ENCODE results near the gene AATK. TPM values are rescaled to one million over a fixed set of nuclear protein-coding genes. Genes with fewer than 3 reads are reported as not detected.

AATK gene
- total and polyA plus RNA-seq, 2 experiments from 2014 or later, result 1.1 to 5.0 TPM

DNA sequence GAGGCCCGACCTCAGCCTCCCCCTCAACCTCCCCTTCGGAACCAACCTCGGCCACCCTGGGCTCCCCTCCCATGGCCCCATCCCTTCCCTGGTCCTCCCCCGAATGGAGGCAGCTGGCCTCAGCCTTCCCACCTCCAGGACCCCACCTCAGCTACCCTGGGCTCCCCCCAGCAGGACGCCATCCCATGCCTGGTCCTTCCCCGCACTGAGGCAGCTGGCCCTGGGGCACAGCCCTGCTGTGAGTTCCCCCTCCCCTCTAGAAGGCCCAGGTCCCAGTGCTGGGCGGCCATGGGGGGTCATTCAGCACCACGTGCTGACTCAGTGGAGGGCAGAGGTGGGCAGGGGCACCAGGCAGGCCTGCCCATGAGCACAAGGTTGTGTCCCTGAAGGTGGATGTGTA is 29.7 kb downstream of the AATK start:
- no peak for ATAC-seq
- peaks cover 18% of the 10 kb centered on the region for H3K9me3 Mint-ChIP-seq

More for the DNA sequence above, 29.7 kb downstream of the AATK start:
- H3F3A ChIP-seq (replicated peaks; ENCODE audit: low read depth), result peaks cover 16% of the 10 kb centered on the region
- Mint-ChIP-seq H3K4me1 (no peaks in the 10 kb centered on the region), H3K36me3 (ENCODE audit: low read depth) (no peaks in the 10 kb centered on the region; the same call in 2 of the 3 replicates), H3K27me3 (ENCODE audit: insufficient read depth, low read depth, poor library complexity) (peaks cover 17% of the 10 kb centered on the region), H3K4me3 (no peak overlapping the region), H3K27ac (no peak overlapping the region)
- H3K4me3 ChIP-seq, result no peak overlapping the region
- no peak overlapping the region for H3K27ac ChIP-seq (ENCODE audit: low read depth)
- H2AFZ ChIP-seq, result no peak overlapping the region
- no peaks in the 10 kb centered on the region for H3K9me2 ChIP-seq (ENCODE audit: insufficient read depth)
- H3K4me1 ChIP-seq (ENCODE audit: insufficient read depth), result no peaks in the 10 kb centered on the region
- H3K4me2 ChIP-seq, result no peak overlapping the region
- TF ChIP-seq ZNF114 (CRISPR knock-in tag; IDR thresholded peaks at IDR 0.05) (no peak), STAT1 (IDR thresholded peaks at IDR 0.05; ENCODE audit: unreplicated experiment) (no peak), POLR2AphosphoS5 (IDR thresholded peaks at IDR 0.05; ENCODE audit: low read depth) (no peak), ETS1 (IDR thresholded peaks at IDR 0.05) (no peak), ZNF331 (CRISPR knock-in tag; IDR thresholded peaks at IDR 0.05; ENCODE audit: low read depth) (no peak), EZH2 (IDR thresholded peaks at IDR 0.05; ENCODE audit: low read depth, unreplicated experiment) (no peak), EZH2phosphoT487 (IDR thresholded peaks at IDR 0.05; ENCODE audit: unreplicated experiment) (no peak), CREB1 (CRISPR knock-in tag; IDR thresholded peaks at IDR 0.05; ENCODE audit: low read depth) (no peak), JUNB (IDR thresholded peaks at IDR 0.05; ENCODE audit: unreplicated experiment) (no peak), NANOG (IDR thresholded peaks at IDR 0.05; ENCODE audit: borderline replicate concordance) (no peak)
- TF ChIP-seq, protein P1, sequence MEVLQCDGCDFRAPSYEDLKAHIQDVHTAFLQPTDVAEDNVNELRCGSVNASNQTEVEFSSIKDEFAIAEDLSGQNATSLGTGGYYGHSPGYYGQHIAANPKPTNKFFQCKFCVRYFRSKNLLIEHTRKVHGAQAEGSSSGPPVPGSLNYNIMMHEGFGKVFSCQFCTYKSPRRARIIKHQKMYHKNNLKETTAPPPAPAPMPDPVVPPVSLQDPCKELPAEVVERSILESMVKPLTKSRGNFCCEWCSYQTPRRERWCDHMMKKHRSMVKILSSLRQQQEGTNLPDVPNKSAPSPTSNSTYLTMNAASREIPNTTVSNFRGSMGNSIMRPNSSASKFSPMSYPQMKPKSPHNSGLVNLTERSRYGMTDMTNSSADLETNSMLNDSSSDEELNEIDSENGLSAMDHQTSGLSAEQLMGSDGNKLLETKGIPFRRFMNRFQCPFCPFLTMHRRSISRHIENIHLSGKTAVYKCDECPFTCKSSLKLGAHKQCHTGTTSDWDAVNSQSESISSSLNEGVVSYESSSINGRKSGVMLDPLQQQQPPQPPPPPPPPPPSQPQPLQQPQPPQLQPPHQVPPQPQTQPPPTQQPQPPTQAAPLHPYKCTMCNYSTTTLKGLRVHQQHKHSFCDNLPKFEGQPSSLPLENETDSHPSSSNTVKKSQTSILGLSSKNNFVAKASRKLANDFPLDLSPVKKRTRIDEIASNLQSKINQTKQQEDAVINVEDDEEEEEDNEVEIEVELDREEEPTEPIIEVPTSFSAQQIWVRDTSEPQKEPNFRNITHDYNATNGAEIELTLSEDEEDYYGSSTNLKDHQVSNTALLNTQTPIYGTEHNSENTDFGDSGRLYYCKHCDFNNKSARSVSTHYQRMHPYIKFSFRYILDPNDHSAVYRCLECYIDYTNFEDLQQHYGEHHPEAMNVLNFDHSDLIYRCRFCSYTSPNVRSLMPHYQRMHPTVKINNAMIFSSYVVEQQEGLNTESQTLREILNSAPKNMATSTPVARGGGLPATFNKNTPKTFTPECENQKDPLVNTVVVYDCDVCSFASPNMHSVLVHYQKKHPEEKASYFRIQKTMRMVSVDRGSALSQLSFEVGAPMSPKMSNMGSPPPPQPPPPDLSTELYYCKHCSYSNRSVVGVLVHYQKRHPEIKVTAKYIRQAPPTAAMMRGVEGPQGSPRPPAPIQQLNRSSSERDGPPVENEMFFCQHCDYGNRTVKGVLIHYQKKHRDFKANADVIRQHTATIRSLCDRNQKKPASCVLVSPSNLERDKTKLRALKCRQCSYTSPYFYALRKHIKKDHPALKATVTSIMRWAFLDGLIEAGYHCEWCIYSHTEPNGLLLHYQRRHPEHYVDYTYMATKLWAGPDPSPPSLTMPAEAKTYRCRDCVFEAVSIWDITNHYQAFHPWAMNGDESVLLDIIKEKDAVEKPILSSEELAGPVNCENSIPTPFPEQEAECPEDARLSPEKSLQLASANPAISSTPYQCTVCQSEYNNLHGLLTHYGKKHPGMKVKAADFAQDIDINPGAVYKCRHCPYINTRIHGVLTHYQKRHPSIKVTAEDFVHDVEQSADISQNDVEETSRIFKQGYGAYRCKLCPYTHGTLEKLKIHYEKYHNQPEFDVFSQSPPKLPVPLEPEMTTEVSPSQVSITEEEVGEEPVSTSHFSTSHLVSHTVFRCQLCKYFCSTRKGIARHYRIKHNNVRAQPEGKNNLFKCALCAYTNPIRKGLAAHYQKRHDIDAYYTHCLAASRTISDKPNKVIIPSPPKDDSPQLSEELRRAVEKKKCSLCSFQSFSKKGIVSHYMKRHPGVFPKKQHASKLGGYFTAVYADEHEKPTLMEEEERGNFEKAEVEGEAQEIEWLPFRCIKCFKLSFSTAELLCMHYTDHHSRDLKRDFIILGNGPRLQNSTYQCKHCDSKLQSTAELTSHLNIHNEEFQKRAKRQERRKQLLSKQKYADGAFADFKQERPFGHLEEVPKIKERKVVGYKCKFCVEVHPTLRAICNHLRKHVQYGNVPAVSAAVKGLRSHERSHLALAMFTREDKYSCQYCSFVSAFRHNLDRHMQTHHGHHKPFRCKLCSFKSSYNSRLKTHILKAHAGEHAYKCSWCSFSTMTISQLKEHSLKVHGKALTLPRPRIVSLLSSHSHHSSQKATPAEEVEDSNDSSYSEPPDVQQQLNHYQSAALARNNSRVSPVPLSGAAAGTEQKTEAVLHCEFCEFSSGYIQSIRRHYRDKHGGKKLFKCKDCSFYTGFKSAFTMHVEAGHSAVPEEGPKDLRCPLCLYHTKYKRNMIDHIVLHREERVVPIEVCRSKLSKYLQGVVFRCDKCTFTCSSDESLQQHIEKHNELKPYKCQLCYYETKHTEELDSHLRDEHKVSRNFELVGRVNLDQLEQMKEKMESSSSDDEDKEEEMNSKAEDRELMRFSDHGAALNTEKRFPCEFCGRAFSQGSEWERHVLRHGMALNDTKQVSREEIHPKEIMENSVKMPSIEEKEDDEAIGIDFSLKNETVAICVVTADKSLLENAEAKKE (CRISPR knock-in tag; IDR thresholded peaks at IDR 0.05), result no peak
- TF ChIP-seq, protein P2, sequence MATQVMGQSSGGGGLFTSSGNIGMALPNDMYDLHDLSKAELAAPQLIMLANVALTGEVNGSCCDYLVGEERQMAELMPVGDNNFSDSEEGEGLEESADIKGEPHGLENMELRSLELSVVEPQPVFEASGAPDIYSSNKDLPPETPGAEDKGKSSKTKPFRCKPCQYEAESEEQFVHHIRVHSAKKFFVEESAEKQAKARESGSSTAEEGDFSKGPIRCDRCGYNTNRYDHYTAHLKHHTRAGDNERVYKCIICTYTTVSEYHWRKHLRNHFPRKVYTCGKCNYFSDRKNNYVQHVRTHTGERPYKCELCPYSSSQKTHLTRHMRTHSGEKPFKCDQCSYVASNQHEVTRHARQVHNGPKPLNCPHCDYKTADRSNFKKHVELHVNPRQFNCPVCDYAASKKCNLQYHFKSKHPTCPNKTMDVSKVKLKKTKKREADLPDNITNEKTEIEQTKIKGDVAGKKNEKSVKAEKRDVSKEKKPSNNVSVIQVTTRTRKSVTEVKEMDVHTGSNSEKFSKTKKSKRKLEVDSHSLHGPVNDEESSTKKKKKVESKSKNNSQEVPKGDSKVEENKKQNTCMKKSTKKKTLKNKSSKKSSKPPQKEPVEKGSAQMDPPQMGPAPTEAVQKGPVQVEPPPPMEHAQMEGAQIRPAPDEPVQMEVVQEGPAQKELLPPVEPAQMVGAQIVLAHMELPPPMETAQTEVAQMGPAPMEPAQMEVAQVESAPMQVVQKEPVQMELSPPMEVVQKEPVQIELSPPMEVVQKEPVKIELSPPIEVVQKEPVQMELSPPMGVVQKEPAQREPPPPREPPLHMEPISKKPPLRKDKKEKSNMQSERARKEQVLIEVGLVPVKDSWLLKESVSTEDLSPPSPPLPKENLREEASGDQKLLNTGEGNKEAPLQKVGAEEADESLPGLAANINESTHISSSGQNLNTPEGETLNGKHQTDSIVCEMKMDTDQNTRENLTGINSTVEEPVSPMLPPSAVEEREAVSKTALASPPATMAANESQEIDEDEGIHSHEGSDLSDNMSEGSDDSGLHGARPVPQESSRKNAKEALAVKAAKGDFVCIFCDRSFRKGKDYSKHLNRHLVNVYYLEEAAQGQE (IDR thresholded peaks at IDR 0.05; ENCODE audit: unreplicated experiment), result no peak
- TF ChIP-seq, protein P3, sequence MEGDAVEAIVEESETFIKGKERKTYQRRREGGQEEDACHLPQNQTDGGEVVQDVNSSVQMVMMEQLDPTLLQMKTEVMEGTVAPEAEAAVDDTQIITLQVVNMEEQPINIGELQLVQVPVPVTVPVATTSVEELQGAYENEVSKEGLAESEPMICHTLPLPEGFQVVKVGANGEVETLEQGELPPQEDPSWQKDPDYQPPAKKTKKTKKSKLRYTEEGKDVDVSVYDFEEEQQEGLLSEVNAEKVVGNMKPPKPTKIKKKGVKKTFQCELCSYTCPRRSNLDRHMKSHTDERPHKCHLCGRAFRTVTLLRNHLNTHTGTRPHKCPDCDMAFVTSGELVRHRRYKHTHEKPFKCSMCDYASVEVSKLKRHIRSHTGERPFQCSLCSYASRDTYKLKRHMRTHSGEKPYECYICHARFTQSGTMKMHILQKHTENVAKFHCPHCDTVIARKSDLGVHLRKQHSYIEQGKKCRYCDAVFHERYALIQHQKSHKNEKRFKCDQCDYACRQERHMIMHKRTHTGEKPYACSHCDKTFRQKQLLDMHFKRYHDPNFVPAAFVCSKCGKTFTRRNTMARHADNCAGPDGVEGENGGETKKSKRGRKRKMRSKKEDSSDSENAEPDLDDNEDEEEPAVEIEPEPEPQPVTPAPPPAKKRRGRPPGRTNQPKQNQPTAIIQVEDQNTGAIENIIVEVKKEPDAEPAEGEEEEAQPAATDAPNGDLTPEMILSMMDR (conservative IDR thresholded peaks at IDR 0.05; ENCODE audit: low read depth in 2 of 2), result no peak
- no peak for DNase-seq (ENCODE audit: low spot score)
- H3K79me2 ChIP-seq (replicated peaks; ENCODE audit: insufficient read depth), result no peaks in the 10 kb centered on the region
- no peaks in the 10 kb centered on the region for H3K36me3 ChIP-seq (ENCODE audit: insufficient read depth)
- no peaks in the 10 kb centered on the region for H3K27me3 ChIP-seq (ENCODE audit: insufficient read depth)
- H4K20me1 ChIP-seq (replicated peaks; ENCODE audit: insufficient read depth), result no peaks in the 10 kb centered on the region

All from GM23338 (cell line).